HG02798 (cell line): ENCODE data around the gene SHTN1.

Experiments
- ATAC-seq: cut with Tn5 transposase; IDR thresholded peaks from one replicate; pipeline ENCODE4 v1.9.1; 2021; ENCODE audit warnings: mild to moderate bottlenecking; ENCODE audit not compliant: unreplicated experiment, poor library complexity

The SHTN1 gene

GRCh38 chr10:117005026-117005526, at the start of gene SHTN1:
SHTN1 (minus strand) TSS chr10:117005187; CDS start chr10:117005079, 108 bp downstream.
- peak; percentile 67 for ATAC-seq

GRCh38 chr10:117053482-117053881, 48.5 kb upstream of the SHTN1 start:
- ATAC-seq: no peak

GRCh38 chr10:117047947-117048346, 43.0 kb upstream of the SHTN1 start:
- no peak for ATAC-seq

- ATAC-seq: no peak
Measured at GRCh38 chr10:117016266-117016665, 11.3 kb upstream of the SHTN1 start.

- ATAC-seq: no peak
Measured at GRCh38 chr10:117014835-117015234, 9.8 kb upstream of the SHTN1 start.

GRCh38 chr10:117007080-117007479, 2.1 kb upstream of the SHTN1 start:
- ATAC-seq: no peak

- ATAC-seq: peak; percentile 6
Measured at GRCh38 chr10:117005527-117006055, 604 bp upstream of the SHTN1 start.

- peak; percentile 60 for ATAC-seq
Measured at GRCh38 chr10:117004227-117005025, 561 bp downstream of the SHTN1 start.

- no peak for ATAC-seq
Measured at GRCh38 chr10:117003336-117003735, 1.7 kb downstream of the SHTN1 start.

GRCh38 chr10:117002206-117002605, 2.8 kb downstream of the SHTN1 start:
- no peak for ATAC-seq

- no peak for ATAC-seq
Measured at GRCh38 chr10:117001144-117001543, 3.8 kb downstream of the SHTN1 start.

- ATAC-seq: no peak
Measured at GRCh38 chr10:117000580-117000979, 4.4 kb downstream of the SHTN1 start.

- ATAC-seq: no peak
Measured at GRCh38 chr10:116998172-116998571, 6.8 kb downstream of the SHTN1 start.

GRCh38 chr10:116997015-116997414, 8.0 kb downstream of the SHTN1 start:
- no peak for ATAC-seq

GRCh38 chr10:116995648-116996047, 9.3 kb downstream of the SHTN1 start:
- no peak for ATAC-seq

GRCh38 chr10:116994113-116994890, 10.7 kb downstream of the SHTN1 start:
- no peak for ATAC-seq

GRCh38 chr10:116993610-116994009, 11.4 kb downstream of the SHTN1 start:
- no peak for ATAC-seq

GRCh38 chr10:116992183-116992582, 12.8 kb downstream of the SHTN1 start:
- ATAC-seq: no peak

GRCh38 chr10:116990276-116990800, 14.6 kb downstream of the SHTN1 start:
- ATAC-seq: no peak

GRCh38 chr10:116989439-116989838, 15.5 kb downstream of the SHTN1 start:
- ATAC-seq: no peak

- ATAC-seq: no peak
Measured at GRCh38 chr10:116988311-116988710, 16.7 kb downstream of the SHTN1 start.
